GM06990 (cell line): ENCODE data around the gene TCF7.

Experiments used
- DNase-seq: peaks from one replicate; pipeline ENCODE4 v3.0.0-alpha.2; 2011; ENCODE audit not compliant: insufficient read length; ENCODE audit errors: extremely low read depth
- H3K27me3 ChIP-seq: replicated peaks from 2 replicates; pipeline ENCODE4 v1.6.0; 2011; ENCODE audit warnings: low read length; ENCODE audit not compliant: control insufficient read depth, insufficient read depth
- H3K36me3 ChIP-seq: 2 replicates; pipeline ENCODE4 v1.5.1; 2011; ENCODE audit warnings: low read length; ENCODE audit not compliant: control insufficient read depth, insufficient read depth
- H3K4me3 ChIP-seq: replicated peaks from 2 replicates; pipeline ENCODE4 v1.5.1; 2011; ENCODE audit warnings: low read depth, mild to moderate bottlenecking, control low read depth, low read length
- CTCF ChIP-seq: IDR thresholded peaks from 2 replicates; pipeline ENCODE4 v1.5.1; 2011; ENCODE audit warnings: low read length, control low read depth, mild to moderate bottlenecking, inconsistent platforms; ENCODE audit not compliant: insufficient read depth, poor library complexity, severe bottlenecking

Gene TCF7

DNA sequence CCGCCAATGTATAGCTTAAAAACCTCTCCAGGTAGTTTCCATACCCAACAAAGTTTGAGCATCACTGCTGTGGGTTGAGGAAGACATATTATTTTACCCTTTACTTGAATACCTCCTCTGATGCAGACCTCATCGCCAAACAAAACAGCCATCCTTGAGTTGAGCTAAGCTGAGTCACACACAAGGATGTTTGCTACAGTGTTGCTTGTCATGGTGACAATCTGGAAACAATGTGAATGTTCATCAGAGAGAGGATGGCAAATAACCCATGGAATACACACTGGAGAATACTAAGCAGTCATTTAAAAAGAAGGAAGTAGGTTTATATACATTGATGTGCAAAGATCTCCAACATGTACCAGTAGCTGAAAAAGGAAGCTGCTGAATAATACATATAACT lies 41.1 kb upstream of the TCF7 start:
- Histone ChIP-seq H3K4me3 (no peak overlapping the region), H3K36me3 (no peaks in the 10 kb centered on the region), H3K27me3 (no peaks in the 10 kb centered on the region)
- DNase-seq: no peak
- TF ChIP-seq CTCF: no peak

GRCh38 chr5:134075102-134075501 lies 39.4 kb upstream of the TCF7 start:
- no peak overlapping the region for H3K4me3 ChIP-seq
- no peak for TF ChIP-seq CTCF
- no peaks in the 10 kb centered on the region for H3K36me3 ChIP-seq
- H3K27me3 ChIP-seq: no peaks in the 10 kb centered on the region
- DNase-seq: no peak

DNA sequence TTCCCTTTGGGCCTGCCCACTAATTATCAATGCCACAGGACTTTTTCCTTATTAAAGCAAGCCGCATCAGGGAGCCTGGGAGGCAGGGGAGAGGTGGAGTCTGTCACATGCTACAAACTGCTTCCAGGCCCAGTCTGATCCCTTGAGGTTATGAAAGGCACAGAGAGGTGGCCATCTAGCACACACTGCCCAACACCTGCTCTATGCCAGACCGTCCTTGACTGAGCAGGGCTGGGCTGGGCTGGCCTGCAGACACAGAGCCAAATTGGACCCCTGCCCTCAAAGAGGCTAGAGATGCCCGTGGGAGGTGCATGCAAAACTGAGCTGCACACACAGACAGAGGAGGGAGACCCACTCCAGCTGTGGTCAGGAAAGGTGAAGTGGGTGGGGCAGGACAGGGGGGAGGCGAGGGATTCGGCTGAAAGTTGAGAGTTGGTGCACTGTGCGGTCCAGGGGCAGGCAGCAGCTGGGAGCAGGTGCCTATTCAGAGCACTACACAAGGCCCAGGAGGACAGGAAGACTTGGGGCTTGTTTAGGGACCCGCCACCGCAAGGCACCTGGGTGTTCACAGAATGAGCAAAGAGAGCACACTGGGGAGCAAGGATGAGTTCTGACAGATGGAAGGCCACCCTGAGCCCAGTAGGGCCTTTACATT lies 36.4 kb upstream of the TCF7 start:
- no peak for DNase-seq
- no peaks in the 10 kb centered on the region for H3K36me3 ChIP-seq
- no peak overlapping the region for H3K4me3 ChIP-seq
- TF ChIP-seq CTCF: no peak
- no peaks in the 10 kb centered on the region for H3K27me3 ChIP-seq

DNA sequence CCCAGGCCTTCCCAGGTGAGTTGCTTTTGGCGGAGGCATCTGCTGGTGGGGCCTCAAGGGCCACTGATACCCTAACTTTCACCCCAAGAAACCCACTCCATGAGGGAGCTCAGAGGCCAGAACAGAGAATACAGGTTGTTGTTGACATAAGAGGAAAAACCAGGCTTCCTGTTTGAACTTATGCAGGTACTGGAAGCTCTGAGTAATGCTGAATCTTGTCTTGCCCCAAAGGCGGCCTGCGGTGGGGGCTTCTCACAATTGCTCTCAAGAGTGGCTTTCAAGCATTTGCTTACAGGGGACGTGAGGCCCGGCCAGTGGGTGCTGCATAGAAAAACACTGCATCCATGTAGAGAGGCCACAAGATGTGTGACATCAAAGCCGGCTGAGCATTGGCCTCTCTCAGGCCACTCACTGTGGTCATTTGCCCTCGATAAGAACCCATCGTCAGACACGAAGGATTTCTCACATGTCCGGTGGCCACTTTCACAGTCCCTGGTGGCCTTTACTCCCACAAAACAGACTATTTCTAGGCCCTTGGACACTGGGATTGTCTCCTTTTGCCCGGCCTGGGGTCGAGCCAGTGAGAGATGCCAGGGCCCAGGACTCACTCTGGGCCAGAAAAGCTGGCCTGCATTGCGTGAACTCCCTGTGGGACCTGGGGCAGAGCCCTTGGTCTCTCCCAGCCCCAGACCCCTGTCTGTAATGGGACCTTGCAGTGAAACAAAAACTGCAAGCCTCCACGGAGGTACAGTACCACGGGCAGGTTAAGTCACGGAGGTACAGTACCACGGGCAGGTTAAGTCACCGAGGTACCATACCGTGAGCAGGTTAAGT lies 34.5 kb upstream of the TCF7 start:
- Histone ChIP-seq H3K4me3 (no peak overlapping the region), H3K36me3 (no peaks in the 10 kb centered on the region)

GRCh38 chr5:134082264-134082992 lies 32.1 kb upstream of the TCF7 start:
- DNase-seq: no peak
- no peak for TF ChIP-seq CTCF
- H3K27me3 ChIP-seq: no peaks in the 10 kb centered on the region

More for the DNA sequence above, 34.5 kb upstream of the TCF7 start:
- no peak for DNase-seq
- H3K27me3 ChIP-seq: no peaks in the 10 kb centered on the region
- TF ChIP-seq CTCF: no peak

More at GRCh38 chr5:134082264-134082992, 32.1 kb upstream of the TCF7 start:
- Histone ChIP-seq H3K36me3 (no peaks in the 10 kb centered on the region), H3K4me3 (no peak overlapping the region)
